ENCODE results near the gene NRTN.
"Not testable (repeated sequence)": the region's sequence is repeated elsewhere in the genome, so short reads cannot be mapped to it uniquely, and the experiment has no call there.

The NRTN gene

DNA sequence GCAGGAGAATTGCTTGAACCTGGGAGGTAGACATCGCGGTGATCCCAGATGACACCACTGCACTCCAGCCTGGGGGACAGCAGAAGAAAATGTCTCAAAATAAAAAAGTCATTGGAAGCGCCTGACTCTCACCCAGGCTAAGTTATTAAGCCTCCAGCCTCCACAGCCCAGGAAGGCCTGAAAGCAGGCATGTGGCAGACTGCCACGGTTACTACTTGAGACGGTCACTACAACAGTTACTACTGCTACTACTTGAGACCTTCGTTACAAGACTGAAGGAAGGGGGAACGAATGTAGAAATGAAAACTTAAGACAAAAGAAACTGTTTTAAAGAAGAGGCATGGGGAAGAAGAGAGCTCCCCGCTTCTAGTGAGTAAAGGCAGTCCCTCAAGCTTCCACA is 29.9 kb upstream of the NRTN start:
- H3K4me3 ChIP-seq (ENCODE audit: low read length) = no peak overlapping the region
- DNase-seq (ENCODE audit: low read depth) = no peak
- TF ChIP-seq, protein P1, sequence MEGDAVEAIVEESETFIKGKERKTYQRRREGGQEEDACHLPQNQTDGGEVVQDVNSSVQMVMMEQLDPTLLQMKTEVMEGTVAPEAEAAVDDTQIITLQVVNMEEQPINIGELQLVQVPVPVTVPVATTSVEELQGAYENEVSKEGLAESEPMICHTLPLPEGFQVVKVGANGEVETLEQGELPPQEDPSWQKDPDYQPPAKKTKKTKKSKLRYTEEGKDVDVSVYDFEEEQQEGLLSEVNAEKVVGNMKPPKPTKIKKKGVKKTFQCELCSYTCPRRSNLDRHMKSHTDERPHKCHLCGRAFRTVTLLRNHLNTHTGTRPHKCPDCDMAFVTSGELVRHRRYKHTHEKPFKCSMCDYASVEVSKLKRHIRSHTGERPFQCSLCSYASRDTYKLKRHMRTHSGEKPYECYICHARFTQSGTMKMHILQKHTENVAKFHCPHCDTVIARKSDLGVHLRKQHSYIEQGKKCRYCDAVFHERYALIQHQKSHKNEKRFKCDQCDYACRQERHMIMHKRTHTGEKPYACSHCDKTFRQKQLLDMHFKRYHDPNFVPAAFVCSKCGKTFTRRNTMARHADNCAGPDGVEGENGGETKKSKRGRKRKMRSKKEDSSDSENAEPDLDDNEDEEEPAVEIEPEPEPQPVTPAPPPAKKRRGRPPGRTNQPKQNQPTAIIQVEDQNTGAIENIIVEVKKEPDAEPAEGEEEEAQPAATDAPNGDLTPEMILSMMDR (conservative IDR thresholded peaks at IDR 0.05; ENCODE audit: low read depth, low read length) = no peak

DNA sequence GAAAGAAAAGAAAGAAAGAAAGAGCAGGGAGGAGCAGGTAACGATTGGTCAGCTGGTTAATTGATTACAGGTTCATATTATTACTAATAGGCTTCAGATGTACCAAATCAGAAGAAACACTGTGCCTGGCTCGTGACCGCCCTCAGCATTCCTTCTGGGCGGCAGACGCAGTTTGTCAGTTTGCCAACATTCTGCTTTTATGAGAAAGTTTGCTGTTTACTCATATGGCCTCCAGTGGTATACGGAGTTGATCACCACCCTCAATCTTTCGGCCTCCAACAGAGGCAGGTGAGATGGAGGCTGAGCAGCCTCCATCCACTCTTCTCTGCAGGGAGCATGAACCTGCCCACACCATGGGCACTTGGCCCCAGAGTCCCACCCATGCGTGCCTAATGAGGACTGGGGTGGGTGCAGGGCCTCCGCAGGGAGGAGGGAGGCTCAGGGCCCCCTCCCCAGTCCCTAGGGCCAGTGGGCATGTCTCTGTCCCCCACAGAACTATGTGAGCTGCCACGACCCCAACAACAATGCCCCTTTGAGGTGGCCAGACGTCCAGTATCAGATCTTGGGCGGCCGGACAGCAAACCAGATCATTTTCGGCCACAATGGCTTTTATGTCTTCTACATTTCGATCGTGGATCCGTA is 29.1 kb upstream of the NRTN start:
- no peak for DNase-seq (ENCODE audit: low read depth)
- TF ChIP-seq, protein P1 (conservative IDR thresholded peaks at IDR 0.05; ENCODE audit: low read depth, low read length) = no peak
- H3K4me3 ChIP-seq (ENCODE audit: low read length) = no peak overlapping the region

DNA sequence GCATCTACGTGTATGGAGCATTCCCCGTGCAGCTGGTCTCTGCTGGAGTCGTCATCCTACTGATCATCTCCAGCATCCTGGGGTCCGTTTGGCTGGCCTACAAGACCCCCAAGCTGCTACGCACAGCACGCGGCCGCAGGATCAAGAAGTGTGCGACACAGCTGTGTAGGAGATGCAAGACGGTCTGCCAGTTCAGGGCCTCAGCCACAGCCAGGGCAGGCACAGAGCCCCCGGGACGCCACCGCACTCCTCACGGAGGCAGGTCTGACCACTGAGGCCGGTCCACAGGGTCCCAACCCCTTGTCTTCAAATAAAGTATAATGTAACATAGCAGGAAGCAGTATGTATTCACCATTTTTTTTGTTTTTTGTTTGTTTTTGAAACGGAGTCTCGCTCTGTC is 26.5 kb upstream of the NRTN start:
- no peak overlapping the region for H3K4me3 ChIP-seq (ENCODE audit: low read length)
- DNase-seq (ENCODE audit: low read depth) = no peak
- TF ChIP-seq, protein P1 (conservative IDR thresholded peaks at IDR 0.05; ENCODE audit: low read depth, low read length) = no peak

DNA sequence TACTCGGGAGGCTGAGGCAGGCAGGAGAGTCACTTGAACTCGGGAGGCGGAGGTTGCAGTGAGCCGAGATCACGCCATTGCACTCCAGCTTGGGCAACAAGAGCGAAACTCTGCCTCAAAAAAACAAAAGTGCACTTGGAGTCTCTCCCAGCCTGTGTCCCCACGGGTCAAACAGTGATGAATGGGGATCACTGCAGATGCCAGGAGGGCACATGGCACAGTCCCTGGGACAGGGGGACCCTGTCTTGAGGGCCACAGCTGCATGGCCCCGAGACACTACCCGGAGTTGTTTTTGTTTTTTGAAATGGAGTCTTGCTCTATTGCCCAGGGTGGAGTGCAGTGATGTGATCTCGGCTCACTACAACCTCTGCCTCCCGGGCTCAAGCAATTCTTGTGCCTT is 24.0 kb upstream of the NRTN start:
- H3K4me3 ChIP-seq (ENCODE audit: low read length); DNase-seq (ENCODE audit: low read depth): not testable (repeated sequence)

DNA sequence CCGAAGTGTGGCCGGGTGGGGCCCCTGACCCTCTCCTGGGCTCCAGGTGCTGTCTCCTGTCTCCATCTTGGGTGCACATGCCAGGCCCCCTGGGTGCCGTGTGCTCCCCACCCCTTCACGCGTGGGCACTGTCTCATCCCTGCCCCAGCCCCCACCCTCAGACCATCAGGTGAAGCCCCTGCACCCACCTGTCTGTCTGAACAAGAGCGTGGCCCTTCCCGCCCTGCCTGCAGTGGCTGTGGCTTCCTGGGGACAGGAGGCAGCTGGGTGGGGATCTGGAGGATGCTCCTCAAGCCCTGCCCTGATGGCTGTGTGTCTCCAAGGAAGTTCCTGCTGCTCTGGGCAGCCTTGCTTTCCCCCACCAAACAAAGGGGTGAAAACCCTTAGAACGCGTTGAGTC is 22.5 kb upstream of the NRTN start:
- DNase-seq (ENCODE audit: low read depth) = no peak
- TF ChIP-seq, protein P1 (conservative IDR thresholded peaks at IDR 0.05; ENCODE audit: low read depth, low read length) = no peak
- H3K4me3 ChIP-seq (ENCODE audit: low read length) = no peak overlapping the region

DNA sequence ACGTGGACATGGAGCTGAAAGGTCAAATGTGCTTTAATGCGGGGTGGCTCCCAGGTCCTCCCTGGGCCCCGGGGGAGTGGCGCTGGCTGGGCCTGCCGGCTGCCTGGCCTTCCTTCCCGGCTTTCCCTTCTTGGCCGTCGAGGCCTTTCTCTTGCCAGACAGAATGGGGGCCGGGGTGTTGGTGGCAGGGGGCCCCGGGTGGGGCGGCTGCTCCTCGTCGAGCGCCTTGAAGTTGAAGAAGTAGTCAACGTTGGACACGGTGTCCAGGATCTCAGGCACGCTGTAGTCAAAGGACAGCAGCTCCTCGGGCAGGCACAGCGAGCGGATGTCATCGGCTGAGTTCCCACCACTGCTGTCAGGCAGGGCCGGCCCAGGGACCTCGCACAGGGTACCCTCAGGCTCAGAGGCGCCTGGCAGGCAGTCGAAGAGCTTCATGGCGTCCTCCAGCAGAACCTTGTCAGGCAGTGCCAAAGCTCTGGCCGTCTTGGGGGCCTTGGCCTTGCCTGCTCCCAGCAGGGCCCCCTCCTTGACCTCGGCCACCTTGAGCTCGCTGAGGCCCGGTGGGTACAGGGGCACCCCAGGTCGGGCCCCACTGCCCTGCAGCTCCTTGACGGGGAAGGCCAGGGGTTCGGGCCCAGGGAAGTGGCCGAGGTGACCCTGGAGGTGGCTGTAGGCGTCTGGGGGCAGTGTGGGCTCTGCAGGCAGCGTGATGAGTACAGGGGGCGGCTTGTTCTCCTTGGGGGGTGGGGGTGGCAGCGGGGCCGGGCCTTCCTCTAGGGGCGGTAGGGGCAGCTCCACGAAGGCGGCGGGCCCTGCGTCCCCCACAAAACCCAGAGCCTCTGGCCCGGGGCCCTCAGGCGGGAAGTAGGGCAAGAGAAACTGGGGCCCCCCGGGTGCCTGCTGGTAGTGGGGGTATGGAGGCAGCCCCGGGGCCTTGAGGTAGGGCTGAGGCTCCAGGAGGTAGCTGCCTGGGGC is 21.6 kb upstream of the NRTN start:
- H3K4me3 ChIP-seq (ENCODE audit: low read length) = no peak overlapping the region
- TF ChIP-seq, protein P1 (conservative IDR thresholded peaks at IDR 0.05; ENCODE audit: low read depth, low read length) = no peak
- no peak for DNase-seq (ENCODE audit: low read depth)

DNA sequence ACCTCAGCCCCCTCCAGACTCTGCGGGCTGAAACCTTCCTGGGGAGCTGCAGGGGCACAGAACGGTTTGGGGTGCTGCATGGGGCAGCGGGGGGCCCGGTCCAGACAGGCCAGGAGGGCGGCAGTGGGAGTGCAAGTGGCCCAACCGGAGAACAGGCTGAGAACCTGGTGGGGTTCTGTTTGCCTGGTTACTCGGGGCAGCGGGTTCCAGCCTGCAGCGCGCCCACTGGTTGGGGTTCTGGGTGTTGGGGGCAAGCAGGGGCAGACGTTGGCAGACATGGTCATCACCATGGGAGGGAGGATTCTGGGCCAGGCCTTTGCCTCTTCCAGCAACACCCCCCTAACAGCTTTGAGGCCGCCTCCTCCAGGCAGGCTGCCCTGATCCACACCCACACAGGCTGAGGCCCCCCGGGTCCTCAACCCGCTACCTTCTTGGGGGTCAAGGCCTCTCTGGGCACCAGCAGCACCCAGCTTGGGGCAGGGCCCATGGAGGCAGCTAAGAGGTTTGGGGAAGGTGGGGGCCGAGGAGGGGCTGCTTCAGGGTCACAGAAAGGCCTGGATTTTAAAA is 20.2 kb upstream of the NRTN start, which contains the start of gene PRR22:
PRR22 (minus strand) TSS at position 166 of the 567 bp plus-strand sequence; CDS start at position 80, 86 bp downstream.
- no peak for DNase-seq (ENCODE audit: low read depth)
- H3K4me3 ChIP-seq (ENCODE audit: low read length) = no peak within 1 kb of the TSS
- TF ChIP-seq, protein P1 (conservative IDR thresholded peaks at IDR 0.05; ENCODE audit: low read depth, low read length) = no peak

All from retinal pigment epithelial cell (primary cell).